DOHH2 (cell line): ENCODE measurements around the gene MRGPRX1.
"Not testable (repeated sequence)": the region's sequence is repeated elsewhere in the genome, so short reads cannot be mapped to it uniquely, and the experiment has no call there.

ENCODE experiments used
- H3F3A ChIP-seq: fragments of 200-600 bp; sonication (generic), shearing (Covaris generic); 2 replicates; pipeline ENCODE4 v1.6.0; 2016; ENCODE audit warnings: antibody characterized with exemption, mild to moderate bottlenecking; ENCODE audit not compliant: control insufficient read depth, insufficient read depth
- H3K27ac ChIP-seq: fragments of 200-600 bp; sonication (generic); 2 replicates; pipeline ENCODE4 v1.5.1; 2014; ENCODE audit warnings: low read depth, mild to moderate bottlenecking, low read length, moderate library complexity
- H3K27me3 ChIP-seq: fragments of 200-600 bp; sonication (generic); 2 replicates; pipeline ENCODE4 v1.6.1; 2014; ENCODE audit warnings: mild to moderate bottlenecking, low read length, mixed read lengths; ENCODE audit not compliant: control insufficient read depth
- H3K36me3 ChIP-seq: fragments of 200-600 bp; sonication (generic); 2 replicates; pipeline ENCODE4 v1.6.1; 2014; ENCODE audit warnings: mild to moderate bottlenecking, low read length, moderate library complexity, mixed read lengths; ENCODE audit not compliant: control insufficient read depth
- H3K4me1 ChIP-seq: fragments of 200-600 bp; sonication (generic); 2 replicates; pipeline ENCODE4 v1.6.1; 2014; ENCODE audit warnings: mild to moderate bottlenecking, low read length, mixed read lengths; ENCODE audit not compliant: control insufficient read depth
- H3K4me2 ChIP-seq: fragments of 200-600 bp; sonication (generic); 2 replicates; pipeline ENCODE4 v1.6.0; 2014; ENCODE audit warnings: mild to moderate bottlenecking, low read length, moderate library complexity
- H3K4me3 ChIP-seq: fragments of 200-600 bp; sonication (generic); 2 replicates; pipeline ENCODE4 v1.5.1; 2014; ENCODE audit warnings: mild to moderate bottlenecking, low read length, mixed read lengths
- H3K79me2 ChIP-seq: fragments of 200-600 bp; sonication (generic); 2 replicates; pipeline ENCODE4 v1.6.1; 2014; ENCODE audit warnings: mild to moderate bottlenecking, low read length, mixed read lengths; ENCODE audit not compliant: control insufficient read depth
- H3K9me2 ChIP-seq: fragments of 200-600 bp; sonication (generic); replicated peaks from 2 replicates; pipeline ENCODE4 v1.6.1; 2014; ENCODE audit warnings: mild to moderate bottlenecking, low read length, mixed read lengths; ENCODE audit not compliant: control insufficient read depth
- H3K9me3 ChIP-seq: fragments of 200-600 bp; sonication (generic); 2 replicates; pipeline ENCODE4 v1.6.1; 2014; ENCODE audit warnings: antibody characterized with exemption, low read length, mixed read lengths; ENCODE audit not compliant: control insufficient read depth, insufficient read depth
- H4K20me1 ChIP-seq: fragments of 200-600 bp; sonication (generic); 2 replicates; pipeline ENCODE4 v1.6.0; 2014; ENCODE audit warnings: low read depth, mild to moderate bottlenecking, antibody characterized with exemption, low read length, moderate library complexity; ENCODE audit not compliant: control insufficient read depth, insufficient read depth
- CTCF ChIP-seq: fragments of 200-600 bp; sonication (generic); IDR thresholded peaks from one replicate; pipeline ENCODE4 v1.5.1; 2014; ENCODE audit warnings: antibody characterized with exemption, mild to moderate bottlenecking, low read depth, low read length; ENCODE audit not compliant: poor library complexity, severe bottlenecking
- EZH2phosphoT487 ChIP-seq: fragments of 200-600 bp; sonication (generic); IDR thresholded peaks from 2 replicates; pipeline ENCODE4 v1.6.1; 2017; ENCODE audit warnings: borderline replicate concordance, mild to moderate bottlenecking, antibody characterized with exemption, low read length, moderate library complexity, mixed read lengths

Gene MRGPRX1

GRCh38 chr11:18934195-18934814 lies 4.9 kb downstream of the MRGPRX1 start:
- no peaks in the 10 kb centered on the region for H3K9me3 ChIP-seq
- no peak for TF ChIP-seq EZH2phosphoT487
- TF ChIP-seq CTCF = no peak
- H3K27me3 ChIP-seq = peaks cover 3% of the 10 kb centered on the region; the same call in 1 of the 2 replicates

GRCh38 chr11:18927550-18928322 lies 11.5 kb downstream of the MRGPRX1 start:
- Histone ChIP-seq H3K9me2 (no peaks in the 10 kb centered on the region), H3K4me2 (no peak overlapping the region), H3K4me3 (no peak overlapping the region), H4K20me1 (no peaks in the 10 kb centered on the region), H3K4me1 (no peaks in the 10 kb centered on the region), H3K27ac (no peak overlapping the region), H3K79me2 (no peaks in the 10 kb centered on the region), H3K27me3 (no peaks in the 10 kb centered on the region), H3K9me3 (no peaks in the 10 kb centered on the region), H3K36me3 (no peaks in the 10 kb centered on the region), H3F3A (no peaks in the 10 kb centered on the region)
- TF ChIP-seq CTCF = no peak
- TF ChIP-seq EZH2phosphoT487 = no peak

More at GRCh38 chr11:18934195-18934814, 4.9 kb downstream of the MRGPRX1 start:
- no peak overlapping the region for H3K27ac ChIP-seq
- H3K4me3 ChIP-seq = no peak overlapping the region
- H3K9me2 ChIP-seq = no peaks in the 10 kb centered on the region
- no peaks in the 10 kb centered on the region for H3K4me1 ChIP-seq
- H4K20me1 ChIP-seq = no peaks in the 10 kb centered on the region
- no peaks in the 10 kb centered on the region for H3K79me2 ChIP-seq
- no peaks in the 10 kb centered on the region for H3F3A ChIP-seq
- no peaks in the 10 kb centered on the region for H3K36me3 ChIP-seq
- no peak overlapping the region for H3K4me2 ChIP-seq

- not testable (repeated sequence) for H3K36me3 ChIP-seq, H4K20me1 ChIP-seq, H3K27ac ChIP-seq, H3K9me2 ChIP-seq, H3K79me2 ChIP-seq, H3F3A ChIP-seq, H3K4me3 ChIP-seq, H3K4me2 ChIP-seq, H3K4me1 ChIP-seq, H3K9me3 ChIP-seq, H3K27me3 ChIP-seq
Observed at GRCh38 chr11:18925426-18925825, 13.8 kb downstream of the MRGPRX1 start.

- no peaks in the 10 kb centered on the region for H3K4me1 ChIP-seq
- H3K9me2 ChIP-seq = no peaks in the 10 kb centered on the region
- TF ChIP-seq EZH2phosphoT487 (no peak), CTCF (no peak)
- H3K36me3 ChIP-seq = no peaks in the 10 kb centered on the region
- H3K4me3 ChIP-seq = no peak overlapping the region
- H4K20me1 ChIP-seq = no peaks in the 10 kb centered on the region
- no peaks in the 10 kb centered on the region for H3F3A ChIP-seq
- H3K4me2 ChIP-seq = no peak overlapping the region
- 0 out of 2 replicates have a peak, but pooled peaks cover 2% of the 10 kb centered on the region for H3K27me3 ChIP-seq
- H3K27ac ChIP-seq = no peak overlapping the region
- no peaks in the 10 kb centered on the region for H3K79me2 ChIP-seq
- no peaks in the 10 kb centered on the region for H3K9me3 ChIP-seq
Observed at GRCh38 chr11:18912883-18913282, 26.3 kb downstream of the MRGPRX1 start.
